DND-41 (cell line): Measurements from ENCODE around the gene GLS.

Experiments
- ATAC-seq: fragments of 200-7000 bp; cut with Tn5 transposase; 3 replicates; pipeline ENCODE4 v1.9.1; 2021; ENCODE audit warnings: low read depth; ENCODE audit not compliant: insufficient read depth
- DNase-seq: peaks from one replicate; pipeline ENCODE4 v3.0.0-alpha.2; 2020
- H2AFZ ChIP-seq: 2 replicates; pipeline ENCODE4 v1.6.0; 2012; ENCODE audit warnings: low read depth, low read length
- H3K27ac ChIP-seq: 2 replicates; pipeline ENCODE4 v1.5.1; 2012; ENCODE audit warnings: low read length, inconsistent platforms
- H3K27me3 ChIP-seq: fragments of 200-600 bp; sonication (generic); 2 replicates; pipeline ENCODE4 v1.6.0; 2012; ENCODE audit warnings: low read length, mild to moderate bottlenecking, inconsistent platforms; ENCODE audit not compliant: insufficient read depth, poor library complexity
- H3K36me3 ChIP-seq: 2 replicates; pipeline ENCODE4 v1.5.1; 2012; ENCODE audit warnings: low read length, inconsistent platforms; ENCODE audit not compliant: insufficient read depth
- H3K4me1 ChIP-seq: 2 replicates; pipeline ENCODE4 v1.5.1; 2012; ENCODE audit warnings: mild to moderate bottlenecking, low read length; ENCODE audit not compliant: insufficient read depth
- H3K4me2 ChIP-seq: 2 replicates; pipeline ENCODE4 v1.6.0; 2012; ENCODE audit warnings: mild to moderate bottlenecking, moderate library complexity, low read length, inconsistent platforms; ENCODE audit not compliant: insufficient read depth
- H3K4me3 ChIP-seq, 2 experiments: fragments of 200-600 bp in 1 of 2; shearing (Covaris generic) in 1 of 2; 2 replicates each; pipeline ENCODE4 v1.5.1; 2012 to 2016; ENCODE audit warnings: inconsistent platforms in 2 of 2, low read length in 2 of 2, mild to moderate bottlenecking in 2 of 2, low read depth in 1 of 2, moderate library complexity in 1 of 2
- H3K79me2 ChIP-seq: 2 replicates; pipeline ENCODE4 v1.6.0; 2012; ENCODE audit warnings: low read length, inconsistent platforms; ENCODE audit not compliant: insufficient read depth
- H3K9ac ChIP-seq: 2 replicates; pipeline ENCODE4 v1.6.0; 2012; ENCODE audit warnings: low read depth, mild to moderate bottlenecking, inconsistent platforms, low read length, moderate library complexity
- H3K9me3 ChIP-seq: 2 replicates; pipeline ENCODE4 v1.5.1; 2012; ENCODE audit warnings: low read length, moderate library complexity, mild to moderate bottlenecking, inconsistent platforms; ENCODE audit not compliant: insufficient read depth, severe bottlenecking
- H4K20me1 ChIP-seq: 2 replicates; pipeline ENCODE4 v1.6.0; 2012; ENCODE audit warnings: low read length; ENCODE audit not compliant: insufficient read depth
- CTCF ChIP-seq: IDR thresholded peaks from 2 replicates; pipeline ENCODE4 v1.5.1; 2012; ENCODE audit warnings: borderline replicate concordance, low read length, moderate library complexity, mild to moderate bottlenecking; ENCODE audit not compliant: poor library complexity, severe bottlenecking; ENCODE audit errors: extremely low read depth
- EZH2 ChIP-seq: IDR thresholded peaks from 3 replicates; pipeline ENCODE4 v1.6.1; 2012; ENCODE audit warnings: borderline replicate concordance, low read depth, mild to moderate bottlenecking, moderate library complexity, low read length, inconsistent platforms; ENCODE audit not compliant: severe bottlenecking

The GLS gene

GRCh38 chr2:191008286-191008685 lies 127.7 kb downstream of the GLS start:
- Histone ChIP-seq H3K27me3 (no peaks in the 10 kb centered on the region), H4K20me1 (no peaks in the 10 kb centered on the region), H2AFZ (no peak overlapping the region), H3K9ac (no peak overlapping the region), H3K9me3 (no peaks in the 10 kb centered on the region), H3K4me3 (no peak overlapping the region), H3K79me2 (peaks cover 31% of the 10 kb centered on the region), H3K4me1 (peaks cover 25% of the 10 kb centered on the region), H3K4me2 (no peak overlapping the region), H3K27ac (no peak overlapping the region), H3K36me3 (peaks cover 73% of the 10 kb centered on the region)
- ATAC-seq (no peak), DNase-seq (no peak)
- TF ChIP-seq EZH2 (no peak), CTCF (no peak)

- H4K20me1 ChIP-seq: no peaks in the 10 kb centered on the region
- H3K4me2 ChIP-seq: no peak overlapping the region
- no peak for TF ChIP-seq CTCF
- no peak for TF ChIP-seq EZH2
- no peak for ATAC-seq
- peaks cover 40% of the 10 kb centered on the region for H3K79me2 ChIP-seq
- DNase-seq: no peak
- no peak overlapping the region for H3K27ac ChIP-seq
- H3K4me1 ChIP-seq: peaks cover 34% of the 10 kb centered on the region
- H3K36me3 ChIP-seq: peaks cover 62% of the 10 kb centered on the region
- no peak overlapping the region for H2AFZ ChIP-seq
- H3K4me3 ChIP-seq: no peak overlapping the region
- H3K9ac ChIP-seq: no peak overlapping the region
- H3K9me3 ChIP-seq: no peaks in the 10 kb centered on the region
- H3K27me3 ChIP-seq: no peaks in the 10 kb centered on the region
Measured at GRCh38 chr2:191009541-191010374, 129.1 kb downstream of the GLS start.

DNA sequence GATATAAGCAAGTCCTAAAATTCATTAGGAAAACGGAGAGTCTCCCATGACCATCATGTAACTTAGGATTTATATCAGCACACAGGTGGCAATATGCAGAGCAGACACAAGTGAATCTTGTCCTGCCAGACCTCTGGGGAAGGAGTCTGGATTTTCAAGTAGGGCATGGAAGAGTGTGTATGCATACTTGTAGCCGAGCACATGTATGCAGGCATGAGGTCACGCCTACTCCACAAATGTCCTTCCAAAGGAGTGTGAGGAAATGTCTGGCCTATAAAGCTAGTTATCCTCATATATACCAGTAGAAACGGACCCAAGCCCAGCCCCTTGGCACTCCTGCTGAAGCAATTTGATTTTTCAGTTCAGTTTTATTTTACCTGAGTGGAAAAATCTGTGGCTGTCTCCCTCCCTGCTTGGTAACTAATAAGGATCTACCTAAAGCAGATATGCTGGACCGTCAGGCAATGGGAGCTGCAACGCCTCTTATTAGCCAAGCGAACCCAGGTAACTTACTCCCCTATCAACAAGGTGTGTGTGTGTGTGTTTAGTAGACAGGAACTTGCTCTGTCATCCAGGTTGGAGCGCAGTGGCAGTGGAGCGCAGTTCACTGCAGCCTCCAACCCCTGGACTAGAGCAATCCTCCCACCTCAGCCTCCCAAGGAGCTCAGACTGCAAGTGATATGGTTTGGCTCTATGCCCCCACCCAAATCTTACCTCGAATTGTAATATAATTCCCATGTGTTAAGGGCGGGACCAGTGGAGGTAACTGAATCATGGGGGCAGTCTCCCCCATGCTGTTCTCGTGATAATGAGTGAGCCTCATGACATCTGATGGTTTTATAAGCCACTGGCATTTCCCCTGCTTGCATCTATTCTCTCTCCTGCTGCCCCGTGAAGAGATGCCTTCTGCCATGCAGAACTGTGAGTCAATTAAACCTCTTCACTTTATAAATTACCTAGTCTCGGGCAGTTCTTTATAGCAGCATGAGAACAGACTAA lies 130.6 kb downstream of the GLS start:
- Histone ChIP-seq H3K4me2 (peak overlapping the region; percentile 94; the same call in 1 of the 2 replicates), H3K4me1 (peaks cover 40% of the 10 kb centered on the region), H3K27ac (peak overlapping the region; percentile 3; the same call in 1 of the 2 replicates), H3K36me3 (peaks cover 48% of the 10 kb centered on the region), H3K9me3 (no peaks in the 10 kb centered on the region), H3K27me3 (no peaks in the 10 kb centered on the region), H2AFZ (no peak overlapping the region), H3K4me3 (no peak overlapping the region), H4K20me1 (no peaks in the 10 kb centered on the region), H3K9ac (no peak overlapping the region), H3K79me2 (peaks cover 40% of the 10 kb centered on the region)
- ATAC-seq (no peak), DNase-seq (no peak)
- TF ChIP-seq EZH2: no peak
- no peak for TF ChIP-seq CTCF
